Midbrain (tissue), 1 donor: ENCODE measurements around the gene NDEL1.
A peak's percentile ranks its signal among the peaks of the same experiment; 100 is the strongest.
"Not testable (repeated sequence)": the region's sequence is repeated elsewhere in the genome, so short reads cannot be mapped to it uniquely, and the experiment has no call there.

Source experiments
- DNase-seq: peaks from one replicate; lab custom pipeline; 2025; lab: John Stamatoyannopoulos, UW

NDEL1 gene

GRCh38 chr17:8435245-8436168 is at the start of gene NDEL1:
TSS of gene NDEL1 (plus strand) at chr17:8435884. CDS start at chr17:8444272, 8,388 bp downstream.
- DNase-seq = peak; percentile 98

GRCh38 chr17:8386841-8387240 is 48.8 kb upstream of the NDEL1 start:
- no peak for DNase-seq

GRCh38 chr17:8387914-8388651 is 47.6 kb upstream of the NDEL1 start:
- no peak for DNase-seq

- DNase-seq = no peak
Observed at GRCh38 chr17:8391711-8392110, 44.0 kb upstream of the NDEL1 start.

- DNase-seq = no peak
Observed at GRCh38 chr17:8392274-8392673, 43.4 kb upstream of the NDEL1 start.

GRCh38 chr17:8392674-8393469 is 42.8 kb upstream of the NDEL1 start:
- no peak for DNase-seq

- DNase-seq = no peak
Observed at GRCh38 chr17:8393470-8394231, 42.0 kb upstream of the NDEL1 start.

GRCh38 chr17:8394497-8394896 is 41.2 kb upstream of the NDEL1 start:
- not testable (repeated sequence) for DNase-seq

GRCh38 chr17:8397636-8398035 is 38.0 kb upstream of the NDEL1 start, which contains the start of gene RNF222:
TSS of gene RNF222 (minus strand) at chr17:8397827. CDS start at chr17:8393461, 4,366 bp downstream.
- DNase-seq = no peak

GRCh38 chr17:8398980-8399379 is 36.7 kb upstream of the NDEL1 start:
- no peak for DNase-seq

GRCh38 chr17:8401107-8401506 is 34.6 kb upstream of the NDEL1 start:
- no peak for DNase-seq

GRCh38 chr17:8402921-8403536 is 32.7 kb upstream of the NDEL1 start:
- DNase-seq = no peak

- no peak for DNase-seq
Observed at GRCh38 chr17:8405499-8406016, 30.1 kb upstream of the NDEL1 start.

- DNase-seq = no peak
Observed at GRCh38 chr17:8406174-8406573, 29.5 kb upstream of the NDEL1 start.

GRCh38 chr17:8408371-8408770 is 27.3 kb upstream of the NDEL1 start:
- DNase-seq = no peak

GRCh38 chr17:8409966-8410882 is 25.5 kb upstream of the NDEL1 start:
- peak; percentile 89 for DNase-seq

GRCh38 chr17:8410883-8411238 is 24.8 kb upstream of the NDEL1 start:
- no peak for DNase-seq

- no peak for DNase-seq
Observed at GRCh38 chr17:8412089-8412488, 23.6 kb upstream of the NDEL1 start.

- no peak for DNase-seq
Observed at GRCh38 chr17:8413328-8413727, 22.4 kb upstream of the NDEL1 start.

GRCh38 chr17:8413938-8414337 is 21.7 kb upstream of the NDEL1 start:
- no peak for DNase-seq
